Measurements from ENCODE around the gene CCL23.
"Not testable (repeated sequence)": the region's sequence is repeated elsewhere in the genome, so short reads cannot be mapped to it uniquely, and the experiment has no call there.

The CCL23 gene

DNA sequence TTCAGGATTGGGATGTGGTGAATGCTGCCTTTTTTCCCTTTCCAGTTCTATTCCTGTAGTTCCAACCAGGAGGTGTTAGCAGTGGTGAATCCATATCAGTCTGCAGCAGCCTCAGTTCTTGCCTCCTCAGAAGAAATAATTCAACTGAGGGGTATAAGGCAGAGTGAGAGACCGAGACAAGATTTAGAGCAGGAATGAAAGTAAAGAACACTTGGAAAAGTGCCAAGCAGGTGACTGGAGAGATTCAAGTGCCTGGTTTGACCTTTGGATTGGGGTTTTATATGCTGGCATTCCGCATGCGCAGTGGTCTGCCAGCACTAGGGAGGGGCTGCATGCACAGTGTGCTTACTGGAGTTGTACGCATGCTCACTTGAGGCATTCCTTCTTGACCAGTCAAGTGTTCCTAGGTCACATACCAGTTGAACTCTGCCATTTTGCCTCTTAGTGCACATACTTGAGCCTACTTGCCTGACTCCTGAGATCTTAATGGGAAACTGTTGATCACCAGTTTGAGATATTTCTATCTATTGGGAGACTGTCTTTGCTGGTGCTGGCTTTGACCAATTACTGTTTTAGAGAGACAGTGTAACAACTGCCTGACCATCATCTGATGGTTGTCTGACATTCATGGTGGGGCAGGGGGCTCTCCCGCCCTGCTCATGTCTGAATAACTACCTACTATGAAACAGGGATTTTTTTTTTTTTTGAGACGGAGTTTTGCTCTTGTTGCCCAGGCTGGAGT, 15.7 kb downstream of the CCL23 start:
- no peak for DNase-seq

DNA sequence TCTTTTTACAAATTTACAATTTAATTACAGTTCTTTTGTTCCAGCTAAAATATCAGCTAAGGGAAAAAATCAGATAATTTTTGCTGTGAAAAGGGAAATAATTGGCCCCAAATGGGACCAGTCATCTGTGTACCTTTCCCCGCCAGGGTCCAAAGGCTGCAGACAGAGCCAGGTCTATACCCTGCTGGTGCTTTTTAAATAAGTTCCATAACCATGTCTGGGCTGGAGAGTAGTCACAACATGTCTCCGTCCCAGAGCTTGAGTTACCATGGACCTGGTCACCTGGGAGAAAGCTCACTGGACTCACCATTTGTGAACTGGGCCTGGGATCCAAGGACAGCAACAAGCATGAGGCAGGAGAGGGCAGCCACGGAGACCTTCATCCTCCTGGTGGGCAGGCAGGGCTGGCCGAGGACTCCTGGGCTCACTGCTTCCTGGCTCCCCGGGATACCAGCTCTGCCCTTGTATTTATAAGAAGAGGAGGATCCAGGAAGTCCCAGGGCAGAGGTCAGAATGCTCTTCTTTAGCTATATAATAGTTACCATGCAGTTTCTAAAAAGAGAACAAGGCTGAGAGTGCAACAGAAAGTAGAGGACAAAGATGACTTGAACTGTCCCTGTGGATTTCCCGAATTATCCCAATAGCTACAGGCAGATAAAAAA, 16.5 kb downstream of the CCL23 start, which contains the start of gene CCL15:
Gene CCL15 (minus strand): TSS at position 444 of the 662 bp plus-strand sequence. CDS start 61 bp downstream, at position 383.
- DNase-seq: no peak

DNA sequence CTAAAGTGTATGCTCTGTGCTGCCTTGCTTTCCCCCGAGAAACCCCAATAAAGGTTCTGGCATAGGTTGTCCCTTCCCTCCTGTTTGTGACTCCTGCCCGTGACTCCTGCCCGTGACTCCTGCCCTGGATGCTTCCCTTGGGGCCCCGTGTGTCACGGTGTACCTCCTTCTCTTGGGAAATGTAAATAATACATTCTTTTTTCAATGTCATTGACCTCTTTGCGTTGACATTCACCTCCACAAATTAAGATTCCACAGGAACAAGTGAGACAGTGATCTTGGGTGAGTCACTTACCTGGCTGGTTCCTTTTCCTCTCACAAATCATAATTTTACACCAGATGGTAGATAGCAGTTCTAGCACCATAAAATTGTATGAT, 17.1 kb downstream of the CCL23 start:
- DNase-seq: no peak

DNA sequence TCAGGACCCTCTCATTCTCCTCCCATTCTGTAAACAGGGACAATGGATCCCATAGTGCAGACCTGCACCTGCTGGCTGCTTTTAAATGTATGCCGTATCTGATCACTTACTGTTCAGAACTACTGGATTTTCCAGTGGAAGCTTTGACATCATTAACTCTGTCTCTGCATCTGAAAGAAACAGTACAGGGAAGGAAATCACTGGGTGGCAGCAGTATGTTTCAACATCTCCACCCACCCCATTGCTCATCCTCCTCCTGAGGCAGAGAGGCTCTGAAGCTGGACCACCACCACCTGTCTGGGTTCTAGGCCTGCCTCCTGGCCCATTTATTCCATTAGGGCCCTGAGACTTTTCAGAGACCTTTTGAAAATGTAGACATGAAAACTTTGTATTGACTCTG, 19.0 kb downstream of the CCL23 start:
- no peak for DNase-seq

DNA sequence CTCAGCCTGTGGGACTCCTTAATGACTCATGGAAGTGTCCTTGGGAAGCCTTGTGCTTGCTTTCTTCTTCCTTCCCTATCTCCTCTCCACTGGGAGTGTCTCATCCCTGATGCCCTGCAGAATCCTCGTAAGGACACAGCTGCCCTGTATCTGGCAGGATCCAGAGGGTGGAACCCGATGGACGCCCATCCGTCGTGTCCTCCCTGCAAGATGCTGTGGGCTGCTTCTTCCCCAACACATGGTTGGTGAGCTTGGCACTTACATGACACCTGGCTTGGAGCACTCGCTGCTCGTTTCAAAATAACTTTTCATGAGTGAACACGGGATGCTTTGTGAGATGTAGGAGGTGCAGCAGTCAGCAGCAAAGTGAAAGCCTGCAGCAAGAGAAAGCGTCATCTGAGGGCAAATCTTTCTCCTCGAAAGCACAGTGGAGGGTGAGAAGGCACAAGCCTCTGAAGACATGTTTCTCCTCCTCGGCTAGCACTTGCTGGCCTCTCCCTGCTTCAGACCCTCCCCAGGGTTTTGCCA, 19.7 kb downstream of the CCL23 start:
- DNase-seq: no peak

DNA sequence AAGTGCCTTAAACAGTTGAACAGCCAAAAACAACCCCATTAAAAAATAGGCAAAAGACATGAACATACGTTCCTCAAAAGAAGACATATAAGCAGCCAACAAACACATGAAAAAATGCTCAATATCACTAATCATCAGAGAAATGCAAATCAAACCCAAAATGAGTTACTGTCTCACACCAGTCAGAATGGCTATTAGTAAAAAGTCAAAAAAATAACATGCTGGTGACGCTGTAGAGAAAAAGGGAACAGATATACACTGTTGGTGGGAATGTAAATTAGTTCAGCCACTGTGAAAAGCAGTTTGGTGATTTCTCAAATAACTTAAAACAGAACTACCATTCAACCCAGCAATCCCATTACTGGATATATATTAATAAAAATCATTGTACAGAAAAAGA, 22.4 kb downstream of the CCL23 start:
- not testable (repeated sequence) for DNase-seq

DNA sequence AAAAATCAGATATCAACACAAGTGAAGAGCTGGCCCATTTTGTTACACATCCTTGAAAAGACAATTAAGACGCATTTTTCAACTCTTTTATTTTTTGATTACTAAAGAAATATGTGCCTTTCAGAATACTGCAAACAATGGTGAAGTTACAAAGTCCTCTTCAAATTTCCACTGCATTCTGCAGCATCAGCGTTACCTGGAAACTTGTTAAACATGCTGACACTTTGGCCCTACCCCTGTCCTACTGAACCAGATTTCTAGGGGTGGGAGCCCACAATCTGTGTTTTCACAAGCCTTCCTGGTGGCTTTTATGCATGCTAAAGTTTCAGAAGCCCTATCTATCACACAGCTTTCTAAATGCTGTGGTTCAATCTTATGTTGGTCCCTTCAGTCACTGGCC, 26.7 kb downstream of the CCL23 start:
- no peak for DNase-seq

DNA sequence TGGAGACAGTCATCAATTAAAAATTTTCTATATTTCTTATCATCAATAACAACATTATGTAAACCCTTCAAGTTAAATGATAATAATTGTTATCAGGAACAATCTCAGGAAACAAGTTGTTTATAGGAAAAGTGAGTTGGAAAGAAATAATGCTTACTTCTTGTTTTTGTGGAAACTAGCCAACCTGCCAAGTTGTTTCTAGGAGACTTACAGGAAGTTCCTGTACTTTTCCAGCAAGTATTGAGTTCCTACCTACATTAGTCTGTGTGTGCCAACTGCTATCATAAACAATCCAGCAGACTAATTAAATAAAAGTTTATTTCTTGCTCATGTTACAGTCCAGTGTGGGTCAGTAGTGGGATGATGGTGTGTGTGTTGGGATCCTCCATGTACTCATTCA, 29.6 kb downstream of the CCL23 start:
- no peak for DNase-seq

DNA sequence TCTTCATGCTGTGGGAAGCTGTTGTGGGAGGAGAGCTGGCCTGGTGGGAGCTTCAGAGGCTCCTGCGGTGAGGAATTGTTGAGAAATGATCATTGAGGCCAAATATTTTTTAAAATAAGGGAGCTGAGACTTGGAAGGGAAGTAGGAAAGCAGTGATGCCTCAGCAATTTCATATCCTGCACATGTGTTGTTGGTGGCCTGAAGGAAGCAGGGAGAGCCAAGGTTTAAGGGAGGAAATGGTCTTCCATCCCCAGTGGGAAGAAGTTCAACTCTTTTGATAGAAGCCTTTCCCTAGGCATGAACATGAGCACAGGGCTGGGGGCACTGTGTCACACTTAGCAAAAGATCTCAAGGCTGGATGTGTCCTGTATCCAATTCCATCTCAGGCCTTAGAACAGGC, 31.1 kb downstream of the CCL23 start, which contains the start of gene CCL14:
Gene CCL14 (minus strand): TSS at position 87 of the 400 bp plus-strand sequence. CDS start 80 bp downstream, at position 7.
- no peak for DNase-seq

DNA sequence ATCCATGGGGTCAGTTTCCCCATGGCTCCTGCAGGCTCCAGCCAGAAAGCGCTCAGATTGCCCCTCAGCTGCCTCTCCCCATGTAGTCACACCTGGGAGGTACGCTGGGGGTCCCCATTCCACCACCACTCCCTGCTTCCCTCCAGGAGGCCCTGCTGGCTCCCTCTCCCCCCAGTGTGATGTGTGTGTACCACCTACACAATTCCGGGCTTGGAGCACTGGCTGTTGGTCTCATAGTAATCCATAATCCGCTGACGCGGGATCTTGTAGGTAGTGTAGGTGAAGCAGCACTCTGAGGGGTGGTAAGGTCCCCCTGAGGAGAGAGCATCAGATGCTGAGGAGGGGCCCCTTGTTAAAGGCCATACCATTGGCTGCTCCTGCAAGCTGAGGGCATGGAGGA, 33.6 kb downstream of the CCL23 start:
- DNase-seq: no peak

DNA sequence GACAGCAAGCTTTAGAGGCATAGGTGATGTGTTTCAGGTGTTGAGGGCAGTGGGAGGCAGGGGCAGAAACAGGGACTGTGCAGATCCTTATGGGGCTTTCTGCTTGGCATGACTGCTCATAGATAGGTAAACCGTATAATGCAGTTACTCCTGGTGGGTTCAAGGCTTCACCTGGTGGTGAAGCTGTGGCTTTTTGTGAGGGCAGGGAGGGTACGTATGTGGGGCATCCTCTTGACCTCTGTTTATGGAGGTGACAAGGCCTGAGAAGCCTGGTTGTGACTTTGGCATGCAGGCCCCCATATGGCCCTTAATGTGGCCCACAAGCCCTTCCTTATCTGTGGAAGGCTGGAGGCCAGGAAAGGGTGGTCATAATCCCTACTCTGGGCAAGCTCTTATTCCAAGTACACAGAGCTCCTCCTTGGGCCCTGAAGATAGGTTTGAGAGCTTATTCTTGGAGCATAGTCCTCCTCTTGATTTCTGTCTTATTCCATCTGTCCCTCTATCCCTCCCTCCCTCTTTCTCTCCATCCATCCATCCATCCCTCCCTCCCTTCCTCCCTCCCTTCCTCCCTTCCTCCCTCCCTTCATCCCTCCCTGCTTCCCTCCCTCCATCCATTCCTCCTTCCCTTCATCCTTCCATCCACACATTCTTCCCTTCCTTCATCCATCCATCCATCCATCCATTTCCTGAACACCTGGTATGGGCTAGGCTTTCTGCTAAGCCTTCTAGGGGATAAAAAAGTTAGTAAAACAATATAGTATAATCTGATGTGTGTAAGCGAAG, 35.2 kb downstream of the CCL23 start:
- no peak for DNase-seq

DNA sequence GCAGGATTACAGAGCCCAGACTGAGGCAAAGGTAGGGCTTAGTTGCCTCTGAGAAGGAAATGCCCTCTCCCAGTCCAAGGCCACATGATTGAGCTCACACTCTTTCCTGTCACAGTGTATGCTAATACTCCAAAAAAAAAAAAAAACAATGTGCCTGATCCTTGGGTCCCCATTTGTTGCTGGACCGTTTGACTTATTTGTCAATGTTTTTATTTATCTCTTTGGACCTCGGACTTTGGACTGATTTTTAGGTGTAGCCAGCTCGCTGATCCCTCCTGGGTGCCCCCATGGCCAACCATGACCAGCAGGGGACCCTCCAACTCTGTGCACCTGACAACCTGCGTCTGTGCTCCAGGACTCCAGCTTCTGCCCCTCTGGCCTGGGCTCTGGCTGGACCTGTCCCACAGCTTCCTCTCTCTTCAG, 35.9 kb downstream of the CCL23 start:
- no peak for DNase-seq

DNA sequence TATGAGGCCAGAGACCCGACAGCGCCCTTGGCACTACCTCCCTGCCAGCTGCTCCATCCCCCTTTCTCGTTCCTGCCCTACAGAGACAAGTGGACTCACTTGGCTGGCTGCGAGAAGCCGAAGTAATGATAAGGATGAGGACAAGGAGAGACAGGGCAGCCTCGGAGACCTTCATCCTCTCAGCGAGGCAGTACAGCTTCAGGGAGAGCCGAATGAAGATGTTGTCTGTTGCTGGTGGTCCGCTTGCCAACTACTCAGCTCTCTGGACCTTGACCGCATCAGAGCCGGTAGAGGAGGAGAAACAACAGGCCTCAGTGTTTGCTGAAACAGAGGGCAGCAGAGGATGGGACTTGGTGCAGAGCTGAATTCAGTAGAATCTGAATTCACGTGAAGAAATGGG, 36.5 kb downstream of the CCL23 start, which contains the start of gene CCL16:
Gene CCL16 (minus strand): TSS at position 252 of the 400 bp plus-strand sequence. CDS start 77 bp downstream, at position 175.
- DNase-seq: no peak

DNA sequence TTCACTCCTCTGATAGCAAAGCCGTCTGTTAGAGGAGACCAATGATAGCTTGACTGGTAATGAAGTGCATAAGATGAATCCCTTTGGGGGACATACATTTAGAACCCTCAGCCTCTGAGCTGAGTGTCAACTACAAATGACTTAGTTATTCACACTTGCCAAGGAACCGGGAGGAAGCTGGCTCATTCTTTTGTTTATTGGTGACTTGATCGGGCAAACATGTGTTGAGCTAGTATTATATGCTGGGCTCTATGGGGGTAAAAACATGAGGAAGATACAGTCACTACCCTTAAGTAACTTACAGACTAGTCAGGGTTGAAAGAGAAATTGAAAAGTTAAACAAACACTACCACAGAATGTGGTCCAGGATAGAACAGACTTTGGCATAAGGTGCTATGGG, 39.4 kb downstream of the CCL23 start:
- DNase-seq: no peak

DNA sequence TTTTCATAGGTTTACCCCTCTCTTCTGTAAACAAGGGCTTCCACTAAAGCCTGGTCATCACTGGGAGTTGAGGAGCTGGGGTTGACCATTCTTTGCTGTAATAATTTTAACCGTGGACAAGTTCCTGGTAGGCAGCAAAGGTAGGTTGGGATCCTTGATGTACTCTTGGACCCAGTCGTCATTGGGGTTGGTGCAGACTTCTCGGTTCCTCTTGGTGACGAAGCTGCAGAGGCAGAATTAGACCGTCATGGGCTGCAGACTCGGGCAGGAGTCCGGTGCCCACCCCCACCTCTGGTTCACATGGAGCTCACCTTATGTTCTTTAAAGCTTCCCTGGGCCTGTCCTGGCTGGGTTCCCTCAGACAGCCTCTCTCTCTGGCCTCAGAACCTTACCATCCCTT, 40.3 kb downstream of the CCL23 start:
- DNase-seq: no peak

DNA sequence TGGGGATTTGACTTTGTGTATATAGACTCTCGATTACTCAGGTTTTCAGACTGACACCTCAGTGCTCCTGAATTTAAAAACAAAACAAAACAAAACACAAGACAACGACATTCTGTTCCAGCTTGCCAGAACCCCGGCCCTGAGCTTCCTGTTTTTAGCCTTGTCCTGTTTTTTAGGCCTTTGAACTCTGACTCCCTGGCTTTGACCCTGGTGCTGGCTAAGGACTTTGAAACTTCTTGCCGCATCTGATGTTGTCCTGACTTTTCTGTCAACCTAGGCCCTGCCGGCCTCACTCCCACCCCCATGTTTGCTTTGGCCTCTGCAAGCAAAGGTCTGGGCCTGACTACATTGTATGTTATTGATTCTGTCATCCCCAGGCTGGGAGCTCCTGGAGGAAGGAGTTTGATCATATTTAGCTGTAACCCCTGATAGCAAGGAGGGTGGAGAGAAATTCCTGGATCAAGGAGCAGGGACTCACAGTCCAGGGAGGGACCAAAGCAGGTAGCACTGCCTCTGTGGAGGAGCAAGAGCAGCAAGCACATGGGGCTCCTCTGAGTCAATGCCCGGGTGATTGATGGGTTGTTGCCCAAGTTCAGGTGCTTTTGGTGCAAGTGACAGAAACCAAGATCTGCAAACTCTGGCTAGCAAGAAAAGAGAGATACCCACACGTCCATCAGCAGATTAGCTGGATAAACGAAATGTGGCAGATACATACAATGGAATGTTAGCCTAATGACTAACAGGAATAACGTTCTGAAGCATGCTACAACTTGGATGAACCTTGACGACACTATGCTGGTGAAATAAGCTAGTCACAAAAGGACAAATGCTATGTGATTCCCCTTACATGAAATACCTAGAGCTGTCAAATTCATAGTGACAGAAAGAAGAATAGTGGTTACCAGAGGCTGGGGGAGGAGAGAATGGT, 44.2 kb downstream of the CCL23 start:
- no peak for DNase-seq

DNA sequence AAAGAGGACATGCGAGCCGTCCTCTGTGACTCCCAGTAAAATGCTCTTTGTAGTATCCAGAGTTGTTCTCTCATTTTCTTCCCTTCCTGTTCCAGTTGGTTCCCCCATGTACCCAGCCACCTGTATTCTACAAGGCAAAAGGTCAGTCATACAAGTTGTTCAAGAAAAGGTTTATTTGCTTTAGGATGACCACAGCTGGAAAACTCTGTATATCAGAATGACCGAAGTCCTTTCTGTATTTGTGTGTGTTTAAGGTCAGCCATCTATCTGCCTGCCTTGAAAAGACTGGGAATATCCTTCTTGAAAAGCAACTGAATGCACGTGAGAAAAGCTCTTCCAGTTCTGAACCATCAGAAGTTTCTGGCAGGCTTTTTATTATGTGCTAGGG, 44.8 kb downstream of the CCL23 start:
- no peak for DNase-seq

DNA sequence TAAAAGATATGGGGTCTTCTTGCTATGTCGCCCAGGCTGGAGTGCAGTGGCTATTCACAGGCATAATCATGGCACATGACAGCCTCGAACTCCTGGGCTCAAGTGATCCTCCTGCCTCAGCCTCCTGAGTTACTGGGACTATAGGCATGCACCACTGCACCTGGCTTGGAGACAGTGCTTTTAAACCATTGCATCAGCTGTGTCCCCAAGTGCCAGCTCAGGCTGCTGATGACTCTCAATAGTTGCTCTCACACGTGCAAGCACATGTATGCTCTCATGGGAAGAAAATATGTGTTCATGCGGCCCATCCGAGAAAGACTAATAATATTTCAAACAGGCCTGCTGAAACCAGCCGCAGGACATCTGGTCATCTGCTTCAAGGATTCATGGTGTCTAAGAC, 45.2 kb downstream of the CCL23 start:
- no peak for DNase-seq

DNA sequence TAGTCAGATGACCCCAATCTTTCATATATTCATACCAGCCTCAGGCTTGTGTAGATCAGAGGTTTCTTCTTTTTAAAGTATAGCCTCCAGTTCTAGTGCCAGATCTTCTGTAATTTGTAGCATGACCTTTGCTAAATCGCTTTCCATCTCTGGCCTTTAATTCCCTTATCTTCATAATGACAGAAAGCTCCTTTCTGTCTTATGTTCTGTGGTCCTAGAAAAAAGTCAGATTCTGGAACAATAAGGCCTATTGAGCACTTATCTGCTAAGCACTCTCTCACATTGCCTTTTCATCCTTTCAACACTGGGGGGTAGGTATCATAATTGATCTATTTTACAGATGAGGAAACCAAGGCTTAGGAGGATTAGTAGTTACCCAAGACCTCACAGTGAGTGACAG, 45.7 kb downstream of the CCL23 start:
- DNase-seq: no peak

DNA sequence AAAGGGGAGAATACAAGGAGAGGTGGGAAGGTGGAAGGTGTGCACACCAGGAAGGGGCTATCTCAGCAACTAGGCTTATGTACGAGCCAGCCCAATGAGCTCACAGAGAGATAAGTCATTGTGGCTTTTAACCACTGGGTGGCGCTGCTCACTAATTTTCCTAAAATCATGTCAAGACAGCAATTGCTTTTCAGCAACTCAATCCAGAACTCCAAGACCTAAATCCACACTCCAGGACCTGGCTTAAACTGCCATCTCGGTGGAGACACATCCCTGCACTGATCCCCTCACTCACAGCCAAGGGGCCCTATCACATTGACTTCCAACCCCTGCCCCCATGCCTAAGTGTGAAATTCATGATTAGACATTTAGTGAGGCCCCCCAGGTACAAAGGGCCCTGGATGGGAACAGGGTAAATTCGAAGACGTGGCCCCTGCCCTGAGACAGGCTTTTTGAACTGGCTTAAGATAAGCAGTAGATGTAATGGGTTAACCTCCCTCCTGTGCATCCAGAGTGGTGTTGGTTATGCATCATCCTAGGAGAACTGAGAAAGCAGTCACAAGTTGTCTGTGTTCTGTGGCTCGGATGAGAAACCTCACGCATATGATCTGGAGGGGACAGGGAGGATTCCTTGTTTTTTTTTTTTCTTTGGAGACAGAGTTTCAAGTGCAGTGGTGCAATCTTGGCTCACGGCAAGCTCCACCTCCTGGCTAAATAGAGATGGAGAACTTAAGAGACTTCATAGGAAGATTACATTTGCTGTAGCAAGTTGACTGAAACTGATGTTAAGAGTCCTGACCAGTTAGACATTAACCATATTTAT, 48.0 kb downstream of the CCL23 start:
- peak; percentile 82 for DNase-seq

DNA sequence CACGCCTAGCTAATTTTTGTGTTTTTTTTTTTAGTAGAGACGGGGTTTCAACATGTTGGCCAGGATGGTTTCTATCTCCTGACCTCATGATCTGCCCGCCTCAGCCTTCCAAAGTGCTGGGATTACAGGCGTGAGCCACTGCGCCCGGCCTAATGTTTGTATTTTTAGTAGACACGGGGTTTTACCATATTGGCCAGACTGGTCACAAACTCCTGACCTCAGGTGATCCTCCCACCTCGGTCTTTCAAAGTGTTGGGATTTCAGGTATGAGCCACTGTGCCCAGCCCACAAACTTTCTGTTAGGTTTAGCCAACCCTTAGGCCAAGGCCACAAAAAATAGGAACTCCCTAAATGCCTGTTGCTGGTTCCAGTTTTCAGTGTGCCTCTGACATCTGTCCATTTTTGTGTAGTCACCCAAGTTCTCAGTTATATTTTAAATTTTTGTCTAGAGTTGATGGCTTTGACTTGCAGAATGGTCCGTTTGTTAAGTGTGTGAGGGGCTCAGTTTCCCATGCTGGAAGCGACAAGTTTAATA, 49.2 kb downstream of the CCL23 start:
- no peak for DNase-seq

Measured in activated CD4-positive, alpha-beta T cell treated with anti-CD3 and anti-CD28 coated beads, Interleukin-10, Interleukin-2, amounts not matched to agents 100 ng/mL and 50 ng/mL, durations not matched to agents 16 hours and 8 hours (primary cell).